OCI-LY1 (cell line): Measurements from ENCODE around the gene AJAP1.

Source experiments
- H2AFZ ChIP-seq: fragments of 200-600 bp; sonication (generic), shearing (Covaris generic); 2 replicates; pipeline ENCODE4 v1.6.0; 2014; ENCODE audit warnings: antibody characterized with exemption, mild to moderate bottlenecking, low read length
- H3F3A ChIP-seq: fragments of 200-600 bp; sonication (generic), shearing (Covaris generic); 2 replicates; pipeline ENCODE4 v1.6.0; 2014; ENCODE audit warnings: mild to moderate bottlenecking, antibody characterized with exemption, low read length, moderate library complexity; ENCODE audit not compliant: insufficient read depth
- H3K27ac ChIP-seq: fragments of 200-600 bp; sonication (generic); 2 replicates; pipeline ENCODE4 v1.5.1; 2014; ENCODE audit warnings: low read length, mixed run types, mild to moderate bottlenecking, low read depth; ENCODE audit not compliant: poor library complexity, severe bottlenecking
- H3K27me3 ChIP-seq: fragments of 200-600 bp; sonication (generic); 2 replicates; pipeline ENCODE4 v1.6.0; 2014; ENCODE audit warnings: antibody characterized with exemption, mild to moderate bottlenecking, low read length, moderate library complexity; ENCODE audit not compliant: insufficient read depth
- H3K36me3 ChIP-seq: fragments of 200-600 bp; sonication (generic); 2 replicates; pipeline ENCODE4 v1.6.1; 2014; ENCODE audit warnings: mild to moderate bottlenecking, antibody characterized with exemption, low read length, moderate library complexity, mixed read lengths; ENCODE audit not compliant: insufficient read depth
- H3K4me1 ChIP-seq: fragments of 200-600 bp; sonication (generic); 2 replicates; pipeline ENCODE4 v1.5.1; 2014; ENCODE audit warnings: mild to moderate bottlenecking, low read length, moderate library complexity; ENCODE audit not compliant: insufficient read depth, severe bottlenecking
- H3K4me2 ChIP-seq: fragments of 200-600 bp; sonication (generic), shearing (Covaris generic); 2 replicates; pipeline ENCODE4 v1.6.1; 2014; ENCODE audit warnings: low read length
- H3K4me3 ChIP-seq: fragments of 200-600 bp; sonication (generic); 2 replicates; pipeline ENCODE4 v1.5.1; 2014; ENCODE audit warnings: low read length, low read depth, mild to moderate bottlenecking, mixed read lengths; ENCODE audit not compliant: poor library complexity, severe bottlenecking
- H3K79me2 ChIP-seq: fragments of 200-600 bp; shearing (Covaris generic); 2 replicates; pipeline ENCODE4 v1.6.1; 2016; ENCODE audit warnings: mixed run types, low read length, mixed read lengths; ENCODE audit not compliant: insufficient read depth
- H3K9ac ChIP-seq: fragments of 200-600 bp; sonication (generic), shearing (Covaris generic); 2 replicates; pipeline ENCODE4 v1.6.1; 2014; ENCODE audit warnings: mild to moderate bottlenecking, low read length, mixed read lengths
- H3K9me2 ChIP-seq: fragments of 200-600 bp; sonication (generic), shearing (Covaris generic); 2 replicates; pipeline ENCODE4 v1.6.1; 2014; ENCODE audit warnings: low read depth, mild to moderate bottlenecking, low read length, mixed read lengths
- H3K9me3 ChIP-seq: fragments of 200-600 bp; shearing (Covaris generic); 2 replicates; pipeline ENCODE4 v1.6.1; 2014; ENCODE audit warnings: low read length, mixed read lengths
- H4K20me1 ChIP-seq: fragments of 200-600 bp; sonication (generic), shearing (Covaris generic); 2 replicates; pipeline ENCODE4 v1.6.0; 2016; ENCODE audit warnings: mild to moderate bottlenecking, low read length; ENCODE audit not compliant: insufficient read depth
- CTCF ChIP-seq: fragments of 200-600 bp; sonication (generic), shearing (Covaris generic); IDR thresholded peaks from 2 replicates; pipeline ENCODE4 v1.5.1; 2017; ENCODE audit warnings: mild to moderate bottlenecking, antibody characterized with exemption, low read length, moderate library complexity, mixed read lengths
- EZH2 ChIP-seq: fragments of 200-600 bp; sonication (generic), shearing (Covaris generic); IDR thresholded peaks from 2 replicates; pipeline ENCODE4 v1.8.0; 2017; ENCODE audit warnings: borderline replicate concordance, mixed run types, mild to moderate bottlenecking, antibody characterized with exemption, low read length, moderate library complexity, mixed read lengths

Gene AJAP1

GRCh38 chr1:4640931-4641330 is 13.5 kb upstream of the AJAP1 start:
- Histone ChIP-seq H2AFZ (no peak overlapping the region), H3K4me3 (no peak overlapping the region), H3K36me3 (no peaks in the 10 kb centered on the region), H3F3A (no peaks in the 10 kb centered on the region), H3K79me2 (no peaks in the 10 kb centered on the region), H3K9me2 (no peaks in the 10 kb centered on the region), H3K4me2 (no peak overlapping the region), H3K9ac (no peak overlapping the region), H3K9me3 (no peaks in the 10 kb centered on the region), H4K20me1 (no peaks in the 10 kb centered on the region), H3K27me3 (peaks cover 4% of the 10 kb centered on the region; the same call in 1 of the 2 replicates), H3K27ac (no peak overlapping the region), H3K4me1 (no peaks in the 10 kb centered on the region)
- no peak for TF ChIP-seq CTCF
- no peak for TF ChIP-seq EZH2

DNA sequence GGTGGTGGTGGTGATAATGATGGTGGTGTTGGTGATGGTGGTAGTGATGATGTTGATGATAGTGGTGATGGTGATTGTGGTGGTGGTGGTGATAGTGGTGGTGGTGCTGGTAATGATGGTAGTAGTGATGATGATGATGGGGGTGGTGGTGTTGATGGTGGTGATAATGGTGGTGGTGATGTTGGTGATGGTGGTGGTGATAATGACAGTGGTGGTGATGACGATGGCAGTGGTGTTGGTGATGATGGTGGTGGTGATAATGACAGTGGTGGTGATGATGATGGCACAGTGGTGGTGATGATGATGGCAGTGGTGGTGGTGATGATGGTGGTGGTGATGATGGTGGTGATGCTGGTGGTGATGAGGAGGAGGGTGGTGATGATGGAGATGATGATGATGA is 7.0 kb upstream of the AJAP1 start:
- H3K9ac ChIP-seq, result no peak overlapping the region
- no peaks in the 10 kb centered on the region for H3K9me3 ChIP-seq
- no peaks in the 10 kb centered on the region for H4K20me1 ChIP-seq
- H3F3A ChIP-seq, result no peaks in the 10 kb centered on the region
- H3K27me3 ChIP-seq, result no peaks in the 10 kb centered on the region
- no peaks in the 10 kb centered on the region for H3K4me1 ChIP-seq
- TF ChIP-seq EZH2 (no peak), CTCF (no peak)
- no peak overlapping the region for H3K4me3 ChIP-seq
- no peaks in the 10 kb centered on the region for H3K9me2 ChIP-seq
- no peaks in the 10 kb centered on the region for H3K79me2 ChIP-seq
- H3K4me2 ChIP-seq, result no peak overlapping the region
- H2AFZ ChIP-seq, result no peak overlapping the region
- no peak overlapping the region for H3K27ac ChIP-seq
- no peaks in the 10 kb centered on the region for H3K36me3 ChIP-seq

DNA sequence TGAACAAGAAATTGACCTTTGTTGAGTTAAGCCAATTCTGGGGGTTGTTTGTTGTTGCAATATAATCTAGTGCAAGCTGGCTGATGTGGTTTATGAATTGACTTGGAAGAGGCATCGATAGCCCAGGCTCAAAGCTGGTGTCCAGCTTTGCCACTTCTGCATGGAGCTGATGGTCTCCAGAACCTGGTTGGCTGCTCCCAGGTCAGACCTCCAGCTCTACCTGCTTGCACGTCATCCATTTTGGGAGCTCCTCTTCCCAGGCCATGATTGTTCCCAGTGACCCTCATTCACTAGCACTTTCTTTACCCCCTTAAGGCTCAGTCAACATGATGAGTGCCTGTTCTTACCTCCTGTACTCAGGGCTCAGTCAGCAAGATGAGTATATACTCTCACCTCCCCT is 5.8 kb upstream of the AJAP1 start:
- Histone ChIP-seq H3K4me3 (no peak overlapping the region), H3K9me3 (no peaks in the 10 kb centered on the region), H4K20me1 (no peaks in the 10 kb centered on the region), H3K27ac (no peak overlapping the region), H3K9me2 (no peaks in the 10 kb centered on the region), H3K27me3 (no peaks in the 10 kb centered on the region), H3K79me2 (no peaks in the 10 kb centered on the region), H3K36me3 (no peaks in the 10 kb centered on the region), H3F3A (no peaks in the 10 kb centered on the region), H3K4me1 (no peaks in the 10 kb centered on the region), H2AFZ (no peak overlapping the region), H3K4me2 (no peak overlapping the region), H3K9ac (no peak overlapping the region)
- no peak for TF ChIP-seq CTCF
